Measurements from ENCODE around the gene ECE2. TPM values are rescaled to one million over a fixed set of nuclear protein-coding genes. Genes with fewer than 3 reads are reported as not detected.

The ECE2 gene
- total RNA-seq = not detected in 2 replicates
- long read RNA-seq = 0 reads

GRCh38 chr3:184275961-184276910 lies at the start of gene ECE2:
Gene ECE2, plus strand, starts transcription at chr3:184276022. Its CDS starts 132 bp downstream, at chr3:184276154.
- no peak for DNase-seq (ENCODE audit: low read depth, low spot score)
- H3K4me1 Mint-ChIP-seq = no peaks in the 10 kb centered on the region
- no peak within 1 kb of the TSS for H3K4me3 Mint-ChIP-seq
- H3K27ac Mint-ChIP-seq (ENCODE audit: unreplicated experiment) = peak within 1 kb of the TSS; percentile 37
- H3K9me3 Mint-ChIP-seq = no peaks in the 10 kb centered on the region
- TF ChIP-seq, protein P1, sequence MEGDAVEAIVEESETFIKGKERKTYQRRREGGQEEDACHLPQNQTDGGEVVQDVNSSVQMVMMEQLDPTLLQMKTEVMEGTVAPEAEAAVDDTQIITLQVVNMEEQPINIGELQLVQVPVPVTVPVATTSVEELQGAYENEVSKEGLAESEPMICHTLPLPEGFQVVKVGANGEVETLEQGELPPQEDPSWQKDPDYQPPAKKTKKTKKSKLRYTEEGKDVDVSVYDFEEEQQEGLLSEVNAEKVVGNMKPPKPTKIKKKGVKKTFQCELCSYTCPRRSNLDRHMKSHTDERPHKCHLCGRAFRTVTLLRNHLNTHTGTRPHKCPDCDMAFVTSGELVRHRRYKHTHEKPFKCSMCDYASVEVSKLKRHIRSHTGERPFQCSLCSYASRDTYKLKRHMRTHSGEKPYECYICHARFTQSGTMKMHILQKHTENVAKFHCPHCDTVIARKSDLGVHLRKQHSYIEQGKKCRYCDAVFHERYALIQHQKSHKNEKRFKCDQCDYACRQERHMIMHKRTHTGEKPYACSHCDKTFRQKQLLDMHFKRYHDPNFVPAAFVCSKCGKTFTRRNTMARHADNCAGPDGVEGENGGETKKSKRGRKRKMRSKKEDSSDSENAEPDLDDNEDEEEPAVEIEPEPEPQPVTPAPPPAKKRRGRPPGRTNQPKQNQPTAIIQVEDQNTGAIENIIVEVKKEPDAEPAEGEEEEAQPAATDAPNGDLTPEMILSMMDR (conservative IDR thresholded peaks at IDR 0.05) = no peak
- H3K27me3 Mint-ChIP-seq (ENCODE audit: low read depth) = peaks cover 36% of the 10 kb centered on the region
- no peaks in the 10 kb centered on the region for H3K36me3 Mint-ChIP-seq (ENCODE audit: low read depth)

DNA sequence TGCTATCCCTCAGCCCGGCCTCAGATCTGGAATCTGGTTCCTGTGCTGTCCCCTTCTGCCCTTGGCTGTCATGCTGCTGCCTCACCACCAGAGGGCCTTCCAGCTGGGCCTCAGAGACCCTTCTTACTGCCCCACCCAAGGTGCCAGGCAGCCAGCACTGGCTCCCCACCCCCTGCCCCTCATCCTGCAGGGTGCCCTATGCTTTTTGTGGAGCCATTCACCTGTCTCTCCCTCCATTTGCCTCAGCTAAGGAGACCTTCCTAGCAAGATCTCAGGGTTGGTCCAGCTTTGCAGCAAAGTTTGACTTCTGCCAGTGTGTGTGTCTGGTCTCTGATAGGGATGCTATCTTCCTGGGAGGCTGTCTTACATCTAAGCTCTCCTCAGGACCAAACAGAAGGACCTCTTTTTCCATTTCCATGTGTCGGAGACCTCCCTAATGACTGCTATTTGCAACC lies 48.3 kb upstream of the ECE2 start:
- H3K9me3 Mint-ChIP-seq = no peaks in the 10 kb centered on the region

GRCh38 chr3:184228376-184229137 lies 47.3 kb upstream of the ECE2 start:
- Mint-ChIP-seq H3K27ac (ENCODE audit: unreplicated experiment) (no peak overlapping the region), H3K4me1 (peaks cover 8% of the 10 kb centered on the region), H3K4me3 (peak overlapping the region; percentile 77), H3K27me3 (ENCODE audit: low read depth) (peaks cover 86% of the 10 kb centered on the region), H3K36me3 (ENCODE audit: low read depth) (no peaks in the 10 kb centered on the region), H3K9me3 (no peaks in the 10 kb centered on the region)
- TF ChIP-seq, protein P1 (conservative IDR thresholded peaks at IDR 0.05) = no peak
- no peak for DNase-seq (ENCODE audit: low read depth, low spot score)

More for the DNA sequence above, 48.3 kb upstream of the ECE2 start:
- H3K27me3 Mint-ChIP-seq (ENCODE audit: low read depth) = peaks cover 86% of the 10 kb centered on the region
- peaks cover 8% of the 10 kb centered on the region for H3K4me1 Mint-ChIP-seq
- no peak overlapping the region for H3K27ac Mint-ChIP-seq (ENCODE audit: unreplicated experiment)
- no peaks in the 10 kb centered on the region for H3K36me3 Mint-ChIP-seq (ENCODE audit: low read depth)
- H3K4me3 Mint-ChIP-seq = no peak overlapping the region
- TF ChIP-seq, protein P1 (conservative IDR thresholded peaks at IDR 0.05) = peak; percentile 80
- peak; percentile 28 for DNase-seq (ENCODE audit: low read depth, low spot score)

DNA sequence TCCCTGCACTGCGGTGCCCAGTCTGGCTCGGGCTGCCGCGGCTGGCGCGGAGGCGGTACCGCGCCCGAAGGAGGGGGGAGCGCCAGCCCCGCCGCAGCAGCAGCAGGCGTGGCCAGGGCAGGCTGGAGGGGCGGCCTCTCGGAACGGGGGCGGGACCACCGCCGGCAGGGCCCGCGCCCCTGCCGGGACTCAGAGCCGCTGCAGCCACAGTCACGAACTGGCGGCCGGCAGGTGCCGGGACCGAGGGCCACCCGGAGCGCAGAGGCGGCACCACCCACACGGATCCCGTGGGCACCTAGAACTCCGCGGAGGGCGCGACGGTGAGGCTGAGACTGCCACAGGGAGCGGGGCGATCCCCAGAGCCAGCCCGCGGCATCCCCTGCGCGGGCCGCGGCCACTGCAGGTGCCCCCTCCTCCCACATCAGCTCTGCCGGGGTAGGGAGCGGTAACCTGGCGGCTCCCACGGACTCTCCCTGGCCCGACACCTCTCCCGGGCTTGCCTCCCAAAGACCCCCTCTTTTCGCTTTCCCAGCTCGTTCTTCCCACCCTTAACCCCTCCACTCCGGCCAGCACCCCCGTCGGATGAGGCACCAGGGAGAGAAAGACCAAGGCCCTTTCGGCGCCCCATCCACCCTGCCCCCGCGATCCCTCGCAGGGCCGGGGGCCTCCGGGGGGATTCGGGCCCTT lies 46.3 kb upstream of the ECE2 start, which contains the start of gene VWA5B2:
TSS of gene VWA5B2 (plus strand) at position 192 of the 687 bp plus-strand sequence. CDS start 944 bp downstream, outside the sequence.
- Mint-ChIP-seq H3K4me1 (peaks cover 8% of the 10 kb centered on the region), H3K4me3 (peak within 1 kb of the TSS; percentile 77), H3K27ac (ENCODE audit: unreplicated experiment) (no peak within 1 kb of the TSS), H3K27me3 (ENCODE audit: low read depth) (peaks cover 85% of the 10 kb centered on the region), H3K9me3 (no peaks in the 10 kb centered on the region), H3K36me3 (ENCODE audit: low read depth) (no peaks in the 10 kb centered on the region)
- TF ChIP-seq, protein P1 (conservative IDR thresholded peaks at IDR 0.05) = peak; percentile 45
- DNase-seq (ENCODE audit: low read depth, low spot score) = peak; percentile 59

GRCh38 chr3:184230081-184230602 lies 45.7 kb upstream of the ECE2 start:
- Mint-ChIP-seq H3K36me3 (ENCODE audit: low read depth) (no peaks in the 10 kb centered on the region), H3K27ac (ENCODE audit: unreplicated experiment) (no peak overlapping the region), H3K4me1 (peaks cover 8% of the 10 kb centered on the region), H3K4me3 (no peak overlapping the region), H3K27me3 (ENCODE audit: low read depth) (peaks cover 83% of the 10 kb centered on the region), H3K9me3 (no peaks in the 10 kb centered on the region)
- TF ChIP-seq, protein P1 (conservative IDR thresholded peaks at IDR 0.05) = no peak
- DNase-seq (ENCODE audit: low read depth, low spot score) = no peak
